Endothelial cell of hepatic sinusoid (primary cell): Measurements from ENCODE around the gene CCDC30.
"Not testable (repeated sequence)": the region's sequence is repeated elsewhere in the genome, so short reads cannot be mapped to it uniquely, and the experiment has no call there.

Experiments used
- in situ Hi-C: cut with HindIII; loops from 2 replicates; pipeline ENCODE4 v1.10.0; 2017; ENCODE audit warnings: low sequenced_read_pairs

Gene CCDC30

DNA sequence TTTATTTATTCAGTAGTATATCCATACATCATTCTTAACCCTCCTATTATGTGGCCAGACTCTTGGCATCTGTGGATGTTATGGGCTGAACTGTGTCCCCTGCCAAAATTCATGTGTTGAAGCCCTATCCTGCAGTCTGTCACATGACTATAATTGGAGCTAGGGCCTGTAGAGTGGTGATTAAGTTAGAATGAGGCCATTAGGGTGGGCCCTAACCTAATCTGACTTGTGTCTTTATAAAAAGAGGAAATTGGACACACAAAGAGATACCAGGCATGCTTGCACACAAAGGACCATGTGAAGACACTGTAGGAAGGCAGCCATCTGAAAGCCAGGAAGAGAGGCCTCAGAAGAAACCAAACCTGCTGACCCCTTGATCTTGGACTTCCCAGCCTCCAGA lies 13.8 kb upstream of the CCDC30 start:
- in situ Hi-C loops = no loop called here

DNA sequence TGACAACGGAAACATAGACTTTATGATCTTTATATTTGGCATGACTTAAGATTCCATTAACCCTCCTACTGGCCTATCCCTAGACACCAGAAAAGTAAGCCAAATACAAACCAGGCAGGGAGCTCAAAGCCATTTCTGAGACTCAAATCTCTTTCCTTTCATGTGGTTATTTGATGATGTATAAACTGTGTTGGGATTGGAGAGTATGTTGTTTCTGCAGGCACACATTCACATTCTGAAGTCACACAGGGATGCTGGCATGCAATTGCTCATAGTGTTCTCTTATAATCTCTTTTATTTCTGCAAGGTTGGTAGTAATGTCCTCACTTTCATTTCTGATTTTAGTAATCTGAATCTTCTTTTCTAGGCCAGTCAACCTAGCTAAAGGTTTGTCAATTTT lies 13.0 kb upstream of the CCDC30 start:
- in situ Hi-C loops = no loop called here

DNA sequence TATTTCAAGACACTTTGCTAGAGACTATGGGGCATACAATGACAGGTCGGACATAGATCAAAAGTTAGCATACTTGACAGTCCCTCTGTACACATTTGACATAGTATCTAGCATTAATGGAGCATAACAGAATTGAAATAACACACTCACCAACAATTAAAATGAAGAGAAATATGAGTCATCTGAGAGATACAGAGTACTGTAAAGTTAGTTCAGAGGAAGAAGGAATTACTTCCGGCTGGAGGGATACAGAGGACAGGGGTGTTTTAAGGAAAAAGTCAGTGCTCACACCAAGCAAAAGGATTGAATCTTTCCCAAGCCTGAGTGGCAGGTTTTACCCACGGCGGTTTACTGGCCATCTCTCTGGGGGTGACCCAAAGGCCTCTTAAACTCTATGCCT lies 9.7 kb upstream of the CCDC30 start:
- in situ Hi-C loops = no loop called here

DNA sequence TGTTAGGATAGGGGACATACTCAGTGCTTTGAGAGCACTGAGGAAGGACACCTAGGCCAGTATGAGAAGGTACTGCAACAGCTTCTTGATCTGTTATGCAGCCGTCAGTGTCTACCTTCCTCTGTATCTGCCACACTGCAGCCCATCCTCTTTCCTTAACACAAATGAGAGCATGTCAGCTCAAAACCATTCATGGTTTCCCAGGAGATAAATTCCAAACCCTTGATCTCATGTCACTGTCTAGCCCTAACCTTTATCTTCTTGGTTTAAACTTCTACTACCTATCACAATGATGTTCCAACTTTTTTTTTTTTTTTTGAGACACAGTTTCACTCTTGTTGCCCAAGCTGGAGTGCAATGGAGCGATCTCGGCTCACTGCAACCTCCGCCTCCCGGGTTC lies 8.7 kb upstream of the CCDC30 start:
- in situ Hi-C loops = no loop called here

DNA sequence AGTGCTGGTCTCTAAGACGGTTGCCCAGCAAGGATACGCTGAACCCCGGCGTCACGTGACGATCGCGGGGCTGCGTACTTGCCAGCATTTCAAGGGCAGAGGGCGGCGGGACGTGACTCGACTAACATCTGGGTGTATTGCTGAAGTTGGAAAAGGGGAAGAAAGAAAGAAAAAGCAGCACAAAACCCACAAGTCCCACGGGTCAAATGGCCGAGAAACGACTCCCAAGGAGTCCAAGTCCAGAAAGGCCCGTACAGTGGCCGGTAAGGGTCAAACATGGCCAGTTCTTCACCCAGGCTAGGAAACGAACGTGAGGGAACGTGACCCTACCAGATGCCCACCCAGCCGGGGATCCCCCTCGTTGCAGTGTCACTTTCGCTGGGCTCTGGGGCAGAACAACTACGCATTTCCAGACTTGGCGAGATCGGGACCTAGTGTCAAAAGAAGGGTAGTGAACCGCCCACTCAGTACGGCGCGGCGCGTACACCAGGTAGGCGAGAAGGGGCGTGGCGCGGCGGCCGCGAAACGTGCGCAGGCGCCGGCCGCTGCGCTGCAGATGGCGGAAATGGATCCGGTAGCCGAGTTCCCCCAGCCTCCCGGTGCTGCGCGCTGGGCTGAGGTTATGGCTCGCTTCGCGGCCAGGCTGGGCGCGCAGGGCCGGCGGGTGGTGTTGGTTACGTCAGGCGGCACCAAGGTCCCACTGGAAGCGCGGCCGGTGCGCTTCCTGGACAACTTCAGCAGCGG lies 6.9 kb upstream of the CCDC30 start, which contains the start of the genes PPCS and ZMYND12:
PPCS (plus strand) TSS at position 534 of the 744 bp plus-strand sequence; CDS start at position 557, 23 bp downstream.
ZMYND12 (minus strand) TSS at position 13 of the 744 bp plus-strand sequence. CDS start 25 bp downstream, outside the sequence.
- in situ Hi-C loops = no loop called here

DNA sequence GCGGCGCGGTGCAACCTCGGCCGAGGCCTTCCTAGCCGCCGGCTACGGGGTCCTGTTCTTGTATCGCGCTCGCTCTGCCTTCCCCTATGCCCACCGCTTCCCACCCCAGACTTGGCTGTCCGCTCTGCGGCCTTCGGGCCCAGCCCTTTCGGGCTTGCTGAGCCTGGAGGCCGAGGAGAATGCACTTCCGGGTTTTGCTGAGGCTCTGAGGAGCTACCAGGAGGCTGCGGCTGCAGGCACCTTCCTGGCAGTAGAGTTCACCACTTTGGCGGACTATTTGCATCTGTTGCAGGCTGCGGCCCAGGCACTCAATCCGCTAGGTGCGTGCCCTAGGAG lies 6.4 kb upstream of the CCDC30 start:
- in situ Hi-C loops = no loop called here

DNA sequence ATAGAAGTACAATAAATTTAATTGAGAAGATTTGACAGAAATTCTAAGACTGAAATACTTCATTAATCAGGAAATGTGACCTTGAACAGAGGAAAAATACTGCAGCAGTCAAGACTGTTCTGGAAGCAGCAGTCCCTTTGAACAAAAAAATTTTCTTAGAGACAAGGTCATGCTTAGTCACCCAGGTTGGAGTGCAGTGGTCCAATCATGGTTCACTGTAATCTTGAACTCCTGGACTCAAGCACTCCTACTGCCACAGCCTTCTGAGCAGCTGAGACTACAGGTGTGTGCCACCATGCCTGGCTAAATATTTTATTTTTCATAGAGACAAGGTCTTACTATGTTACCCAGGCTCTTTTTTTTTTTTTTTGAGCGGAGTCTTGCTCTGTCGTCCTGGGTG lies 1.9 kb upstream of the CCDC30 start:
- in situ Hi-C loops = no loop called here

DNA sequence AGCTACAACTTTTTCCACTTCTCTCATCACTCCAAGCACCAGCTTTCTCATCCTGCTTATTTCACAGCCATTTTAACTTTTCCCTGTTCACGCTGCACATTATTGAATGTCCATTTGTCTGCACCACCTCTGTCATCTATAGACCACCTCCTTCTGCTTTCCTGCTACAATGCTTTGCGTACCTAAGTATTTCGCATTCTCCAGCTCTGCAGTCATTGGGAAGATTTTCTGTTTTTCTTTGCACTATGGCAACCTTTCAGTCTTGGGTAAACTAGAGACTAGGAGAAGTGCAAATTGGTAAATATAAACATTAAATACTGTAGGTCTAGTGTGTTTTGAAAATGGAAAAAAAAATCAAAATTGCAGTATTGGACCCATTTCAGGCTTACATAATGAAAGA lies 835 bp downstream of the CCDC30 start:
- in situ Hi-C loops = no loop called here

DNA sequence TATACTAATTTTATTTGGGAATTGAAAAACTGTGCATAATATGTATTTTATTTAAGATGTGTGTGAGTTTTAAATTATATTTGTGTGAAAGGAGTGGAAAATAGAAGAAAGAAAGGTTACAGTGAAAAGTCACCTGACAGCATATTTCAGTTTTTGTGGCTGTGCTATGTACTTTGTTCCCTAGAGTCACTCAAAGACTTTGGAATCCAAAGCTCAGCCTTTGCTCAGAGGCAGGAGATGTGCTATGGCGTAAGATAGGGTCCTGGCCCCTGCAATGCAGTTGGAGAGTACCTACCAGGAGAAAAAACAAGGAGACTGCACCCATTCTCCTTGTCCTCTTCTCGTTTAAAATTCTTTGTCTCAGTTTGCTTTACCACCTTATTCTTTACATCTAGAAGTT lies 2.9 kb downstream of the CCDC30 start:
- in situ Hi-C loops = no loop called here

DNA sequence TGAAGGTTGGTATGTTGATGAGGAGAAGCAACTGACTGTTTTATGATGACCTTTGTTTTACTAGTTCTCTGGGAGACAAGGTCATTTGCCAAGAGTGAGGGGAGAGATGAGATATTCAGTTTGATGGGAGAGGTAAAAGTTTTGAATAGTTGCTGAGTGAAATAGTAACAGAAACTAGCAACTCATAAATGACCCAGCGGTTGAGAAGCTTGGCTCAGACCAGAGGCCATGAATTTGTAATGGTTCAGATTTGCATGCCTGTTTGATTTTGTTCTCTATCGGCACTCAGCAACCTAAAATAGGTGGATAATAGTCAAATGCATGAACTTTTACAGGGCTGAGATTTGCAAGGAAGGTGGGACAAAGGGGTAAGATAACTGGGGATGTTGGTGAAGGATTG lies 6.6 kb downstream of the CCDC30 start:
- in situ Hi-C loops = no loop called here

DNA sequence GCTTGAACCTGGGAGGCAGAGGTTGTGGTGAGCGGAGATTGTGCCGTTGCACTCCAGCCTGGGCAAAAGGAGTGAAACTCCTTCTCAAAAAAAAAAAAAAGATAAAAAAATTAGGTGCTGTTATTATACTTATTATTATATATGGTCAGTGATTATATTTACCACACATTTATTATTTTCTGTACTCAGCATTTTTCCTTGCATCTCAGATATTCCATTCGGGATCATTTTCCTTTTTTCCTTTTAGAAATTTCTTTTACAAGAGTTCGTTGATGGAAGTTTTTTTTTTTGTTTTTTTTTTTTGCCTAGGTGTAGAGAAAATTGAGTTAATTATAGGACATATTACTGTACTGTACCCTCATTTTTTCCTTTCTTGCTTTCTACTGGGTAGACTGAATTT lies 13.5 kb downstream of the CCDC30 start:
- in situ Hi-C loops = no loop called here

DNA sequence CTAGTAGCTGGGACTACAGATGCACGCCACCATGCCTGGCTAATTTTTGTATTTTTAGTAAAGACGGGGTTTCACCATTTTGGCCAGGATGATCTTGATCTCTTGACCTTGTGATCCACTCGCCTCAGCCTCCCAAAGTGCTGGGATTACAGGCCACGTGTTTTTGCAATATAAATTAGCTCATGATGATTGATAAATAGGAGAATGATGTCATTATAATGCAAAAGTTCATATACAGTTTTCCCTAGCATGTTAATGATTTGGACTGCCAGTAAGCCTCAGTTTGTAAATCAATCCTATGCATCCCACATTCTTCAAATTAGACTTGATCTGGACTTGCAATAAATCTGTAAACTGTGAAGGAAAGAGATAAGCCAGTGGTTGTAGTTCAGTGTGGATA lies 14.3 kb downstream of the CCDC30 start:
- in situ Hi-C loops = not testable (repeated sequence)

DNA sequence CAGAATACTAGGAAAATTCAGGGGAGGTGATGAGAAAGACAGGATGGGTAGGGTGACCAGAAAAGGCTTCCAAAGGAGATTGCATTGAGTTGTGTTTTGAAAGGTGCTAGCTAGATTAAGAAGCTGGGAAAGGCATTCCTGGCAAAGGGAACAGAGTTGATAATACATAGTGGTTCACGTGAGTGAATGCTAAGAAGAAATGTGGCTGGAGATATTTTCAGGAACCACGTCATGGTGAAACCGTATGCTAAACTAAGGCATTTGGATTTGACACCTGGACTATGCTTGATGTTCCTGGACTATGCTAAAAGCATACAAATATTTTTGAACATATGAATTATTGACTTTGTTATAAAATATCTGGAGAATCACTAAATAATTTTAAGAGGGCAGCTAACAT lies 14.7 kb downstream of the CCDC30 start:
- in situ Hi-C loops = no loop called here

DNA sequence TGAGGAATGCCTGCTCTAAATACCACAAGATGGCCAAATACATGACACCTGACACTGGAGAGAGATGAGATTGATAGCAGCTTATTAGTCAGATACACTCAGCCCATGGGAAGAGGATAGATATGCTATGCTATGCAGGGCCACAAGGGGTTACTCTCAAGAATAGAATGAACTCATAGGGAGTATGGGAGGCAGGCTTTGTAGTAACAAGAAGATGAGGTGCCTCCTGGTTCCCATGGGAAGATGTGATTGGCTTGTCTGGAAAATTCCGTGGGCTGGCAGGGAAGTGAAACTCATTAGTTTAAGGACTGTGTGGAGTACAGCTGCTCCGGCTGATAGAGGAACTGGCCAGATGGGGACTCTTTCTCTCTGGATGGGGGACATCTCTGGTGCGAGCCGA lies 16.5 kb downstream of the CCDC30 start:
- in situ Hi-C loops = no loop called here

DNA sequence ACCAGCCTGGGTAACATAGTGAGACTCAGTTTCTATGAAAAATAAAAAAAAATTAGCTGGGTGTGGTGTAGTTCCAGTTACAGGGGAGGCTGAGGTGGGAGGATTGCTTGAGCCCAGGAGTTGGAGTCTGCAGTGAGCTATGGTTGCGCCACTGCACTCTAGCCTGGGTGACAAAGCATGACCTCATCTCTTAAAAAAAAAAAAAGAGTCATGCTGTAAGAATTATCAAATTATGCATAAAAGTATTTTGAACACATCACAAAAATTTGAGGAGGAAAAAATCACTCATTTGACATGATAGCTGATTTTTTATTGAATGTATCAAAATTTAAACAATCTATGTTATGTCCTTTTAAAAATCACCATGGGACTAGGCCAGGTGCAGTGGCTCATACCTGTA lies 17.8 kb downstream of the CCDC30 start:
- in situ Hi-C loops = no loop called here

DNA sequence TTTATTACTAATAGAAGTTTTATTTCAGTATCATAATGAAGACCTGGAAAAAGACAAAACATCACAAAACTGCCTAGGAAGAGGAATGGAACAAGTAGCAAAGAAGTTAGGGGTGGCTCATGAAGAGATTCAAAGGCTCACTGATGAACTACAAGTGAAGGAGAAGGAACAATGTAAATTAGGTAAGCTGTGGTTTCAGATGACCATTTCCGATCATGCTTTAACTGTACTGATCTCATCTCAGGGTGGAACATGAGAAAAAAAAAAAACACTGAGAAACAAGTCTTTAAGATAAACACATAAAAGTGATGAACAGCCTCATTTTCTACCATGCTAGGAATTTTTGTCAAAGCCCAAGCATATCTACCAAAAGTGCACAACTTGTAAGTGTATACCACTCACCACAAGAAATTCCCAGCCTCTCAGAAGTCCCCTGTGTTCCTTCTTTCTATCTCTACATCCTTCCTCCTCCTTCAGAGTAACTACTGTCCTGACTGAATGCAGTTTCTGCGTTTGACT lies 19.6 kb downstream of the CCDC30 start:
- in situ Hi-C loops = no loop called here

DNA sequence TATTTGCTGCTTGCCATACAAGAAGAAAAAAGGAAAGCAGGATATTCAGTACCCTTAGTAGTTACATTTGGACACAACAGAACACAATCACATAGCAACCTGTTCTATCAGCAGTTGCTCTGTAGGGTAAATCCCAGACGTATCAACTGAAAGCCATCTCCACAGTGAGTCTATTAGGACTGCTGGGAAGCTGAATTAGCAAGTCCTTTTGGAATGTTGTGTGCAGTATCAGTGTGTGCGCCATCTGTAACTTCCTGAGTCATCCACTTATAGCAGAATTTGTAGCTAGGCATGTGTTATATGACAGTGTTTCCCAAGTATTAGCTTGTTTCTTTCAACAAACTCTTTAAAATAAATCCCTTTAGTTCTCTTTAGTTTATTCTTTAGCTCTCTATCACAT lies 21.3 kb downstream of the CCDC30 start:
- in situ Hi-C loops = no loop called here

DNA sequence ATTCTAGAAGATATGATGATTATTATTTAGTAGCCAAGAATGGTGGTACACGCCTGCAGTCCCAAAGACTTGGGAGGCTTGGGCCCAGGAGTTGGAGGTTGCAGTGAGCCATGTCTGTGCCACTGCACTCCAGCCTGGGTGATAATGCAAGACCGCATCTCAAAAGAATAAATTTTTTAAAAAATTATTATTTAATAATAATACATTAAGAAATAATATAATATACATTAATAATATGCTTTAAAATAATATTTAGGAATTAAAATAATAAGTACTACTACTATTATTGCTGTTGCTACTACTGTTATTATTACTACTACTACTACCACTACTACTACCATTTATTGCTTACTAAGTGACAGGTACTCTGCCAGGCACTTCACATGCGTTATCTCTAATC lies 27.2 kb downstream of the CCDC30 start:
- in situ Hi-C loops = no loop called here

DNA sequence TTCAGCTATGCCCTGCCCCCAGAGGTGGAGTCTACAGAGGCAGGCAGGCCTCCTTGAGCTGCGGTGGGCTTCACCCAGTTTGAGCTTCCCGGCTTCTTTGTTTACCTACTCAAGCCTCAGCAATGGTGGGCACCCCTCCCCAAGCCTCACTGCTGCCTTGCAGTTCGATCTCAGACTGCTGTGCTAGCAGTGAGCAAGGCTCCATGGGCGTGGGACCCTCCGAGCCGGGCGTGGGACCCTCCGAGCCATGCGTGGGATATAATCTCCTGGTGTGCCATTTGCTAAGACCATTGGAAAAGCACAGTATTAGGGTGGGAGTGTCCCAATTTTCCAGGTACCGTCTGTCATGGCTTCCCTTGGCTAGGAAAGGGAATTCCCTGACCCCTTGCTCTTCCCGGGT lies 38.9 kb downstream of the CCDC30 start:
- in situ Hi-C loops = not testable (repeated sequence)

DNA sequence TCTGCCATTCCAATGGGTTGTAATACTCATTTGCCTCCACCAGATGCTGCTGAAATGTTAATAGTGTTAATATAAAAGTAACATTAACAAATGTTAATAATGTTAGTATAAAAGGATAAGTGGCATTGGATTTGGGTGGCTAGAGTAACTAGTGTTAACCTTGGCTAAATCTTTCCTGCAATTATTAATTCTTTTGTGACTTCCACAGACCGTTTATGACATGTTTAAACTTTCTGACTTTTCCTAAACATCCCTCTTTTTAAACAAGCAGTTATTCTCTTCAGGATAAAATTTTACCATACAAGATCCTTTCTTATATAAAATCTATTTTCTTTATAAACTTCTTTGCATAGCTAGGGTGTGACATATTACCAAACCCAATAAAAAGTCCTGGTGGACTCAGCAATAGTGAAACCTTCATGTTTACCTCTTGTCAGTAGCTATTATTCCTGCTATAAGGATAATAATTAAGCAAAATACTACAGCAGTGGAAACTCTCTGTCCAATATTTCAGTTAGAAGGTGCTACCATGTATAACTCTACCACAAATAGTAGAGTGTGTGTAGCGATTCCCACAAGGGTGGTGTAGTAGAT lies 41.5 kb downstream of the CCDC30 start:
- in situ Hi-C loops = no loop called here

DNA sequence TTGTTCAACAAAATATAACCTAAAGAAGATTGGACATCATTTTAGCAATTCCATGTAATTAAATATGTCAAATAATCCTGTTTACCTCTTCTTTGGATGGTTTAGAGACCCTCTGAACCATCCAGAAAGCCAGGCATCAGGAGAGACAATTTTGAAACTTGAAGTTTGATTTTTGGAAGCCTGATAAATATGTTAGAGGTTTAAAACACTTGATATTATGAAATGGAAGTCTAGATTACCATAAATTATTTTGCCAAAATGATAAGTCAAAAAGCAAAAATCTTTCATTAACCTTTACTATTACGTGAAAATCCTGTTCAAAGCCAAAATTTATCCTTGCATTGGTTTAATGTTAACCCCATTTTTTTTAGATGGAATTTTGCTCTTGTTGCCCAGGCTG lies 43.5 kb downstream of the CCDC30 start:
- in situ Hi-C loops = no loop called here

DNA sequence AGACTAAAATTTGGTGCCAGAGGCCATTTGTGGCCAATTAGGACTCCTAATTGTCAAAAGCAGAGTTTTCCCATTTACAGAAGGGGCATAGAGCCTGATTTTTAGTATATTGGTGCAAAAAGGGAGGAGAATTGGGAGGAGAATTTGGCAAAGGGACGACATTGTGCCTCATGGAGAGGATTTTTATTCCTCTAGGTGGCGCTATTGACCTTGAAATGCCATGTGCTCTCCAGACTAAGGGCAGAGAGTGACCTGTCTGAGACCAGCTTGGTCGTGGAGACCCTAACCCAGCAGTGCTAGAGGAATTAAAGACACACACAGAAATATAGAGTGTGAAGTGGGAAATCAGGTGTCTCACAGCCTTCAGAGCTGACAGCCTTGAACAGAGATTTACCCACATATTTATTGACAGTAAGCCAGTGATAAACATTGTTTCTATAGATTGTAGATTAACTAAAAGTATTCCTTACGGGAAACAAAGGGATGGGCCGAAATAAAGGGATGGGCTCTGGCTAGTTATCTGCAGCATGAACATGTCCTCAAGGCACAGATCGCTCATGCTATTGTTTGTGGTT lies 48.6 kb downstream of the CCDC30 start:
- in situ Hi-C loops = not testable (repeated sequence)
